HG02610 (cell line): Measurements from ENCODE around the gene SLC24A3.

ENCODE experiments used
- ATAC-seq: cut with Tn5 transposase; IDR thresholded peaks from one replicate; pipeline ENCODE4 v1.9.1; 2021; ENCODE audit warnings: mild to moderate bottlenecking, moderate library complexity; ENCODE audit not compliant: unreplicated experiment

SLC24A3 gene

GRCh38 chr20:19756761-19757486, 544.5 kb downstream of the SLC24A3 start:
- ATAC-seq, result no peak

- no peak for ATAC-seq
These were observed 545.2 kb downstream of the SLC24A3 start for GRCh38 chr20:19757487-19758132.

GRCh38 chr20:19758133-19758500, 545.7 kb downstream of the SLC24A3 start, which contains the start of gene RIN2:
RIN2 (plus strand) TSS chr20:19758258; CDS start chr20:19889602, 131,344 bp downstream.
- ATAC-seq, result no peak

- ATAC-seq, result no peak
These were observed 546.3 kb downstream of the SLC24A3 start for GRCh38 chr20:19758501-19759331.

- no peak for ATAC-seq
These were observed 547.9 kb downstream of the SLC24A3 start for GRCh38 chr20:19760371-19760721.

- ATAC-seq, result no peak
These were observed 548.9 kb downstream of the SLC24A3 start for GRCh38 chr20:19761326-19761725.

- no peak for ATAC-seq
These were observed 549.4 kb downstream of the SLC24A3 start for GRCh38 chr20:19761841-19762240.

GRCh38 chr20:19764207-19764606, 551.8 kb downstream of the SLC24A3 start:
- no peak for ATAC-seq

- ATAC-seq, result no peak
These were observed 552.8 kb downstream of the SLC24A3 start for GRCh38 chr20:19765266-19765665.

GRCh38 chr20:19765913-19766312, 553.5 kb downstream of the SLC24A3 start:
- no peak for ATAC-seq

- ATAC-seq, result no peak
These were observed 554.6 kb downstream of the SLC24A3 start for GRCh38 chr20:19767070-19767469.

- no peak for ATAC-seq
These were observed 555.9 kb downstream of the SLC24A3 start for GRCh38 chr20:19768325-19768842.

- no peak for ATAC-seq
These were observed 557.1 kb downstream of the SLC24A3 start for GRCh38 chr20:19769507-19769906.

GRCh38 chr20:19770375-19770774, 557.9 kb downstream of the SLC24A3 start:
- ATAC-seq, result no peak

- no peak for ATAC-seq
These were observed 558.6 kb downstream of the SLC24A3 start for GRCh38 chr20:19771031-19771430.
